ENCODE results near the gene GPC6. TPM values are rescaled to one million over a fixed set of nuclear protein-coding genes. Genes with fewer than 3 reads are reported as not detected.
"Not testable (repeated sequence)": the region's sequence is repeated elsewhere in the genome, so short reads cannot be mapped to it uniquely, and the experiment has no call there.

The GPC6 gene
- total RNA-seq, 1 donor from 2014 or later, result not detected

GRCh38 chr13:93193682-93194081, 32.9 kb upstream of the GPC6 start:
- no peak overlapping the region for H3K4me3 Mint-ChIP-seq
- intact Hi-C loops (cut with micrococcal nuclease), result no loop called here
- ATAC-seq (ENCODE audit: low read depth), result no peak
- POLR2A ChIA-PET, result no interaction called here
- no peak for DNase-seq
- H3K27ac Mint-ChIP-seq, result no peak overlapping the region
- H3K9me3 Mint-ChIP-seq, result peaks cover 14% of the 10 kb centered on the region
- CTCF ChIA-PET, result no interaction called here
- TF ChIP-seq CTCF (IDR thresholded peaks at IDR 0.05), result no peak
- no peaks in the 10 kb centered on the region for H3K36me3 Mint-ChIP-seq (ENCODE audit: low read depth)
- H3K4me1 Mint-ChIP-seq, result no peaks in the 10 kb centered on the region
- no peaks in the 10 kb centered on the region for H3K27me3 Mint-ChIP-seq

- intact Hi-C loops (cut with micrococcal nuclease), result no loop called here
- no peak for ATAC-seq (ENCODE audit: low read depth)
These were observed 26.8 kb upstream of the GPC6 start for GRCh38 chr13:93199856-93200255.

GRCh38 chr13:93200626-93201025, 26.0 kb upstream of the GPC6 start:
- ChIA-PET POLR2A (no interaction called here), CTCF (no interaction called here)
- no peak overlapping the region for H3K4me3 Mint-ChIP-seq
- no peak for ATAC-seq (ENCODE audit: low read depth)
- H3K4me1 Mint-ChIP-seq, result no peaks in the 10 kb centered on the region
- H3K27ac Mint-ChIP-seq, result no peak overlapping the region
- no peaks in the 10 kb centered on the region for H3K36me3 Mint-ChIP-seq (ENCODE audit: low read depth)
- no peak for DNase-seq
- intact Hi-C loops (cut with micrococcal nuclease), result no loop called here
- H3K27me3 Mint-ChIP-seq, result no peaks in the 10 kb centered on the region
- peaks cover 8% of the 10 kb centered on the region for H3K9me3 Mint-ChIP-seq
- TF ChIP-seq CTCF (IDR thresholded peaks at IDR 0.05), result no peak

More at GRCh38 chr13:93199856-93200255, 26.8 kb upstream of the GPC6 start:
- CTCF ChIA-PET, result no interaction called here
- TF ChIP-seq CTCF (IDR thresholded peaks at IDR 0.05), result no peak
- no peak overlapping the region for H3K27ac Mint-ChIP-seq
- H3K4me3 Mint-ChIP-seq, result no peak overlapping the region
- DNase-seq, result no peak
- H3K36me3 Mint-ChIP-seq (ENCODE audit: low read depth), result no peaks in the 10 kb centered on the region
- peaks cover 9% of the 10 kb centered on the region for H3K9me3 Mint-ChIP-seq
- POLR2A ChIA-PET, result no interaction called here
- no peaks in the 10 kb centered on the region for H3K27me3 Mint-ChIP-seq
- H3K4me1 Mint-ChIP-seq, result no peaks in the 10 kb centered on the region

GRCh38 chr13:93201992-93202558, 24.5 kb upstream of the GPC6 start:
- ChIA-PET CTCF (no interaction called here), POLR2A (no interaction called here)
- intact Hi-C loops (cut with micrococcal nuclease), result no loop called here
- peaks cover 8% of the 10 kb centered on the region for H3K9me3 Mint-ChIP-seq
- H3K27ac Mint-ChIP-seq, result no peak overlapping the region
- H3K4me1 Mint-ChIP-seq, result no peaks in the 10 kb centered on the region
- no peak for TF ChIP-seq CTCF (IDR thresholded peaks at IDR 0.05)
- DNase-seq, result no peak
- H3K27me3 Mint-ChIP-seq, result no peaks in the 10 kb centered on the region
- no peak for ATAC-seq (ENCODE audit: low read depth)
- H3K4me3 Mint-ChIP-seq, result no peak overlapping the region
- H3K36me3 Mint-ChIP-seq (ENCODE audit: low read depth), result no peaks in the 10 kb centered on the region

DNA sequence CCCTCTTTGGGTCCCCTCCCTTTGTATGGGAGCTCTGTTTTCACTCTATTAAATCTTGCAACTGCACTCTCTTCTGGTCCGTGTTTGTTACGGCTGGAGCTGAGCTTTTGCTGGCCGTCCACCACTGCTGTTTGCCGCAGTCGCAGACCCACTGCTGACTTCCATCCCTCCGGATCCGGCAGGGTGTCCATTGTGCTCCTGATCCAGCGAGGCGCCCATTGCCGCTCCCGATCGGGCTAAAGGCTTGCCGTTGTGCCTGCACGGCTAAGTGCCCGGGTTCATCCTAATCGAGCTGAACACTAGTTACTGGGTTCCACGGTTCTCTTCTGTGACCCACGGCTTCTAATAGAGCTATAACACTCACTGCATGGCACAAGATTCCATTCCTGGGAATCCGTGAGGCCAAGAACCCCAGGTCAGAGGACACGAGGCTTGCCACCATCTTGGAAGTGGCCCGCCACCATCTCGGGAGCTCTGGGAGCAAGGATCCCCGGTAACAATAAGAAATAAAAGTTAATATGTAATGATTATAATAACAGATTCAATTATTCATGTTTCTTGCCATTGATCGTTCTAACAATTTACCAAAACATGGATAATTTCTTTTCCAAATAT, 19.7 kb upstream of the GPC6 start:
- H3K27me3 Mint-ChIP-seq; DNase-seq; ATAC-seq (ENCODE audit: low read depth); H3K4me1 Mint-ChIP-seq; H3K36me3 Mint-ChIP-seq (ENCODE audit: low read depth); POLR2A ChIA-PET; H3K9me3 Mint-ChIP-seq; H3K4me3 Mint-ChIP-seq; intact Hi-C loops (cut with micrococcal nuclease); CTCF ChIA-PET; H3K27ac Mint-ChIP-seq: not testable (repeated sequence)

GRCh38 chr13:93216122-93216521, 10.5 kb upstream of the GPC6 start:
- no peaks in the 10 kb centered on the region for H3K4me1 Mint-ChIP-seq
- CTCF ChIA-PET, result no interaction called here
- H3K9me3 Mint-ChIP-seq, result peaks cover 1% of the 10 kb centered on the region
- intact Hi-C loops (cut with micrococcal nuclease), result no loop called here
- DNase-seq (no peak), ATAC-seq (ENCODE audit: low read depth) (no peak)
- no peak for TF ChIP-seq CTCF (IDR thresholded peaks at IDR 0.05)
- no peaks in the 10 kb centered on the region for H3K36me3 Mint-ChIP-seq (ENCODE audit: low read depth)
- H3K27ac Mint-ChIP-seq, result no peak overlapping the region
- POLR2A ChIA-PET, result no interaction called here
- H3K4me3 Mint-ChIP-seq, result no peak overlapping the region
- no peaks in the 10 kb centered on the region for H3K27me3 Mint-ChIP-seq
